ENCODE data around the gene NUDT5. TPM values are rescaled to one million over a fixed set of nuclear protein-coding genes. Genes with fewer than 3 reads are reported as not detected.
A peak's percentile ranks its signal among the peaks of the same experiment; 100 is the strongest.
"Not testable (repeated sequence)": the region's sequence is repeated elsewhere in the genome, so short reads cannot be mapped to it uniquely, and the experiment has no call there.

NUDT5 gene
- 10 to 100 TPM; 39.6 to 81.6 (median 79.8) TPM for polyA plus RNA-seq (ENCODE audit: insufficient read length in 4 of 4)

DNA sequence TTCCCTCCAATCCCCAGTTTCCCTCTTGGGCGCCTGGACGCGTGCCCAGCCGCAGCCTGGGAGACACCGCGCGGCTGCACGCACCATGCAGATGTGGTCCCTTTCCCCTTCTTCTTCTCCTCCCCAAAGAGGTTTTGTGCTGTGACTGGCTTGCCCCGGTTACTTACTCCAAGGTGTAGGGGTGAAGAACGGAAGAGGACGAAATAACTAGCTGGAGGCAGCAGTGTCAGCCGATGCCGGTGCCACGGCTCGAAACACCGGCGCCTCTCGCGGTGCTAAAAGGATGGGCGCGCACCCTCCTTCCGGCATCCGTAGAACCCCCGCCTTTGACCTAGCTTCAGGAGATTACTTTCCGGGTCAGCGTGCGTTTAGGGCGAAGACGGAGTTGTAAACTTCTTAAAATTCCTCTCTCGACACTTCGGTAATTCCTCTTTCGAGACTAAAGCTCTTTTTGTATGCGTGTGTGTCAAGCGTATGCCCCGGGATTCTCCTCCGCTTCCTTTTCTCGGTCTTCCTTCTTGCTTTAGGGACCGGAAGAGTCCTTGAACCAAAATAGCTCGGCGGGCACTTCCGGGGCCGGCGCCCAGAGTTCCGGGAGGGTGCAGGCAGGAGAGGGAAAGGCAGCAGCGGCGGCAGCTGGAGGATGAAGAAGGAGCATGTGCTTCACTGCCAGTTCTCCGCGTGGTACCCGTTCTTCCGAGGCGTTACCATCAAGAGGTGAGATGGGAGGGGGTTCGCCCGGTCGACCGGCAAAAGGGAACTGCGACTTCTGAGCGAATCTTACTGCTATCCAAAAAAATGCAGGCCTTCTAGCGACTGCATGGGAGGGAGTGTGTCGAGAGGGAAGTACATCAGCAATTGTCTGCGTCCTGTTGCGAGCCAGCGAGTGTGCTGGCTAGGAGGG, at the start of gene NUDT5, which contains the start of gene CDC123:
TSS of gene NUDT5 (minus strand) at position 289 of the 904 bp plus-strand sequence. CDS start 9,600 bp downstream, outside the sequence.
TSS of gene CDC123 (plus strand) at position 586 of the 904 bp plus-strand sequence. CDS start at position 644, 58 bp downstream.
- peak; percentile 80 to 87 (median 84) for DNase-seq (ENCODE audit: low read depth in 4 of 4, low spot score in 3 of 4)

DNA sequence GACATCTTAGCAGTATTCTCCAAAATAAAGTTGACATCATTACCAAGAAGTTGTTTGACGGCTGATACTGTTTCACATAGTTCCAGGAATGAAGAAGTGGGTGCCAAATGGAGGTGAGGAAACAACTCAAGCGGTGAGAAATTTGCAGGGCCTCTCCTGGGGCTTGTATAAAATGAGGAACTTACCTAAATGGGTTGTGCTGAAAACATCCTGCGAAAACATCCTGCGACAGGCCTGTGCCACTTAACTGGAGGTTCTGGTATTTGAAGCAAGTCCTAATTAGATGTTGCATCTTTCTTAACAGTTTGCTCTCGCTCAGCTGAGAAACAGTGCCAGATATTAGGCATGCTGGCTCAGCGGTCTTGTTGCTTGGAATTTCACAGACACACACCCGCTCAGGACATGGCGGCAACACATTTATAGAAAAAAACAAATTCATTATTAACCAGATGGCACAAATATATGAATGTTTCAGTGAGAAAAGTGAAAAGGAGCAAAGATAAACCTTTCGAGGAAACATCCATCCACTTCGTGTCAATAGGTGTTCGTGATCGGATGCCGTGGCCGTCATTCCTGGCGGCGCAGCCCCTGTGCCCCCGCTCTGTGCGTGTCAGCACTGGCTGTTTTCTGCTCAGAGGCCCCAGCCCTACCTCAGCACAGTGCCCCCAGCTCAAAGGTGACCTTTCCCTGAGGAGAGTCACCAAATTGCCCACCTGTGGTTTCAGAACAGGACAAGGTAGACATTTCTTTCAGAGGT, 48.4 kb upstream of the NUDT5 start:
- DNase-seq (ENCODE audit: low read depth in 4 of 4, low spot score in 3 of 4), result no peak

GRCh38 chr10:12241810-12242529, 46.3 kb upstream of the NUDT5 start:
- no peak for DNase-seq (ENCODE audit: low read depth in 4 of 4, low spot score in 3 of 4)

- DNase-seq (ENCODE audit: low read depth in 4 of 4, low spot score in 3 of 4), result no peak
Measured at GRCh38 chr10:12238821-12239220, 43.1 kb upstream of the NUDT5 start.

DNA sequence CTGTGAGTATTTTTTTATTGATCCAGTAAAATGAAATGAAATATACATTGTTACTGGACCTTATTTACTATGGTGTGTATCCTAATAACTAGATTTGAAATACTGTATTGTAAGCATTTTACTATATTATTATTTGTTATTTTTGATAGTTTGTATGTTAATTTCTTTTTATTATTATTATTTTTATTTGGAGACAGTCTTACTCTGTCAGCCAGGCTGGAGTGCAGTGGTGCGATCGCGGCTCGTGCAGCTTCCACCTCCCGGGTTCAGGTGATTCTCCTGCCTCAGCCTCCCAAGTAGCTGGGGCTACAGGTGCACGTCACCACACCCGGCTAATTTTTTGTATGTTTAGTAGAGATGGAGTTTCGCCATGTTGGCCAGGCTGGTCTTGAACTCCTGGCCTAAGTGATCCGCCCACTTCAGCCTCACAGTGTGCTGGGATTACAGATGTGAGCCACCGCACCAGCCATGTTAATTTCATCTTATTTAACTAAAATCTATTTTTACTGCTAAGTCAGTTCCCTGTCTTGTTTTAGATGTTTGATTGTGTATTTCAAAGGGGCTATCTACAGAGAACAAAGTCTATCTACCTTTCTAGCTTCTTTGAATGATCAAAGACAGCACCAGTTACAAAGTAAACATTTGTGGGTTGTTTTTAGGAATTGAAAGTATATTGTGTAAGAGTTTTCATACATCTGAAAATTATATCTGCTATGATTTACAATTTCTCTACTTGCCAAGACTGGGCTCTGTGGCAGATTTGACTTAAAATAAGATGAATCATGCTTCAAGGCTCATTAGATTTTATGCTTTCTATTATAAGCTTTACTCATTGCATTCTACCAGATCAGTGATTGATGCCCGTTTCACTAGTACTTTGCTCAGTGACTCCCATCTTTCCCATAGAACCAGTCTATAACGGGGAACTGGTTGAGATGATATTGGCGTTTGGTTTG, 41.9 kb upstream of the NUDT5 start:
- DNase-seq (ENCODE audit: low read depth in 4 of 4, low spot score in 3 of 4), result no peak

DNA sequence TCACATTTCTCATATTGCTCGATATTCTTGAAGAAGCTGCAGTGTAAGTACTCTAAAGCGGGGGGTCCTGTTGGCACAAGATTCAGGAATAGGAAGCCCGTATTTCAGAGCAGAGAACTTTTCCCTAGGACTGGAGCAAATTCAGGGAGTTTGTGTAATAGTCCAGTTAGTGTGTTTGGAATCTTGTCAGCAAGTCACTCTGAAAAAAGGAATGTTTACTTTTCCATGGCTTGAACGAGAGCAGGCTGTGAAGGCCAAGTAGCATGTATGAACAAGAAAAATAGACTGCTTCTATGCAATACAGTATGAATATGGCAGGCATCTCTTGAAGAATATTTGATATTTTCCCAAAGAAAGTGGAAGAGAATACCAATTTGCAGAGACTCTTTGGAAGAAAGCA, 40.1 kb upstream of the NUDT5 start:
- no peak for DNase-seq (ENCODE audit: low read depth in 4 of 4, low spot score in 3 of 4)

DNA sequence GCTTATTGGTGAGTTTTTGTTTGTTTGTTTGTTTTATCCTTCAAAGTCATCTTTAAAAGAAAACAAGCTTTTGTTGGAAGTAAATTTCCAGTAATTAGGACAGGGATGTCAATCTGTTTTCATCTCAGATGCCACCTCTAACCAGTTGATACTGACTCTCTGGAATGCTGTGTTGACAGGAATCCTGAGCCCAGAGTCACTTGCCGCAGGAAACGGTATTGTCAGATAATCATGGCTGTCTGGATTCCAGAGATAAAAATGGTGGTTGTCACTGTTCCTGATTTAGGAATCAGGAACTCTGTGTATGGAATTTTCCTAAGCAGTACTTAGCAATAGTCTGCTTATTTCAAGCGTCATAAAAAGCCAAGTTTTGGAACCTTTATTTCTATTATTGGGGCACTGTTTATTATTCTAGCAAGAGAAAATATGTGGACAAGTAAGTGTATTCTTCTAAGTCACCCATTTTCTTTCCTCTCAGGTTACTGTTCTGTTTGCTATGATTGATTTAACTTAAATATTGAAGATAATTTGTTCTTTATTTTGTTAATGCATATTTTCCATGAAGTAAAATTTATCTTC, 39.5 kb upstream of the NUDT5 start:
- no peak for DNase-seq (ENCODE audit: low read depth in 4 of 4, low spot score in 3 of 4)

DNA sequence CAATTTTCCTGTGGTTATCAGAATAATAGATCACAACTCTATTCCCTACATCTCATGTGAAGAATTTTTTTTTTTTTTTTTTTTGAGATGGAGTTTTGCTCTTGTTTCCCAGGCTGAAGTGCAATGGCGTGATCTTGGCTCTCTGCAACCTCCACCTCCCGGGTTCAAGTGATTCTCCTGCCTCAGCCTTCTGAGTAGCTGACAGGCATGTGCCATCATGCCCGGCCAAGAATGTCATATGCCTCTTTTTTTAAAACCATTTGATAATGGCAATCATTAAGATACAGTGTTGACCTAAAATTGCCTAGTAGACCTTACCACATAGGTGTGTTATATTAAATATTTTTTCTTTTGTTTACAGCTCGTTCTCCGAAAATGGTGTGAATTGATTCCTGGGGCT, 39.0 kb upstream of the NUDT5 start:
- DNase-seq (ENCODE audit: low read depth in 4 of 4, low spot score in 3 of 4), result not testable (repeated sequence)

- no peak for DNase-seq (ENCODE audit: low read depth in 4 of 4, low spot score in 3 of 4)
Measured at GRCh38 chr10:12228851-12229250, 33.2 kb upstream of the NUDT5 start.

GRCh38 chr10:12226438-12226837, 30.7 kb upstream of the NUDT5 start:
- not testable (repeated sequence) for DNase-seq (ENCODE audit: low read depth in 4 of 4, low spot score in 3 of 4)

DNA sequence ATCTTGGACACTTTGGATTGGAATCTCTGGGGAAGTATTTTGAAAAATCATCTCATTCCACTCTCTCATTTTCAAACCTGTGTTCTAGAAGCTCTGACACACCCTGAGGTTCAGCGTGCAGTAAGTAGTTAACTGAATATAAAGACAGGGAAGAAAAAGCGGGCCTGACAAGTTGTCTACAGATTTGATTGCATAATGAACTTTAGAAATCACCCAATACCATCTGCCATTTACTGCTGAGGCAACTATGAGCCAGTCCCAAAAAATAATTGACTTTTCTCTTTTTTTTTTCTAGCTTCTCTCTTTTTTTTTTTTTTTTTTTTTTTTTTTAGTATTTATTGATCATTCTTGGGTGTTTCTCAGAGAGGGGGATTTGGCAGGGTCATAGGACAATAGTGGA, 29.8 kb upstream of the NUDT5 start:
- no peak for DNase-seq (ENCODE audit: low read depth in 4 of 4, low spot score in 3 of 4)

DNA sequence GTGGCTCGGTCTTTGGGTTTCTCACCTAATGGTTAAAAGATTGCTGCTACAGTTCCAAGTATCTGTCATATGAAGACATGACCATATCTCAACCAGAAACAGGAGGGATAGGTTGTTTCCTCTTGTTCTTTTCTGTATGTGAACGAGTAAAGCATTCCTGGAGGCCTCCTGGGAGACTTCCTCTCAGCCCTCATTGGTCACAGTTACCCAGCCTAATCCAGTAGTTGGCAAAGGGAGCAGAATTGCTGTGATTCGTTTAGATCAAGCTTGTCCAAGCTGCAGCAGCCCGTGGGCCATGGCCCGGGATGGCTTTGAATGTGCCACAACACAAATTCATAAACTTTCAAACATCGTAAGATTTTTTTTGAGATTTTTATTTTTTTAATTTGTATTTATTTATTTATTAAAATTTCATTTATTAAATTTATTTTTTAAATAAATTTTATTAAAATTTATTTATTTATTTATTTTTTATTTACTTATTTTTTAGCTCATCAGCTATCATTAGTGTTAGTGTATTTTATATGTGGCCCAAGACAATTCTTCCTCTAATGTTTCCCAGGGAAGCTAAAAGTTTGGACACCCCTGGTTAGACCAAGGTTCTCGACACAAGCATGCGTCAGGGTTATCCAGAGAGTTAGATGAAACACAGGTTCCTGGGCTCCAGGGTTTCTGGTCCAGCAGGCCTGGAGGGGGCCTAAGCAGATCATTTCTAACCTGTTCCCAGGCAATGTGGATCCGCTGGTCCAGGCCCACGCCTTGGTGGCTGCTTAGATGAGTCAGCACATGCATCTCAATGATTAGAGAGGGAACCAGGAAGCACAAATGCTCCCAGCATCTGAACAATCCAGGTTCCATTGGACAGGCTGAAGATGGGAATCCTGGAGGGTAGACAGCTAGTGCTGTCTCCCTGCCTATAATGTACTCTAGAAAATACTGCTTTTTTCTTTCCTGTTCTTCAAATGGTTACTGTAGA, 25.9 kb upstream of the NUDT5 start:
- no peak for DNase-seq (ENCODE audit: low read depth in 4 of 4, low spot score in 3 of 4)

- no peak for DNase-seq (ENCODE audit: low read depth in 4 of 4, low spot score in 3 of 4)
Measured at GRCh38 chr10:12218991-12219390, 23.3 kb upstream of the NUDT5 start.

DNA sequence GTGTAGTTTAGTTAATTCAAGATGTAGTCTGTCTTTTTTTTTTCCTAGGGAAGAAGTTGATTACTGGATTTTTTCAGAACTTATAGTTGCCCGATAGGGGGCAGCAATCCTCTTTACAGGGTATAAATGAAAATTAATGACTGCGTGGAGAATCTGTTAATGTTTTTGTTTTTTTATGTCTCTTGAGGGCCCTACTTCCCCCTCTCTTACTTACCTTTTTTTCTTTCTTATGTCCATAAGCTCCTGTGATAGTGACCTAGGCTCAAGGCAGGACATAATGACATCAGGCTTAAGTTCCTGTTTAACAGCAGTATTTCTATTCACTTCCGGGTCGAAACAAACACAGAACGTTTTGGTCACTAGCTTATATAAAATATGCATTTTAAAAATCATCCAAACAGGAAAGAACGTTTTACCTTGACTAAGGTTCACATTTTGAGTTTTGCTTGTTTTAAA, 19.1 kb upstream of the NUDT5 start:
- DNase-seq (ENCODE audit: low read depth in 4 of 4, low spot score in 3 of 4), result peak in 1 of 4 donors; percentile 26

DNA sequence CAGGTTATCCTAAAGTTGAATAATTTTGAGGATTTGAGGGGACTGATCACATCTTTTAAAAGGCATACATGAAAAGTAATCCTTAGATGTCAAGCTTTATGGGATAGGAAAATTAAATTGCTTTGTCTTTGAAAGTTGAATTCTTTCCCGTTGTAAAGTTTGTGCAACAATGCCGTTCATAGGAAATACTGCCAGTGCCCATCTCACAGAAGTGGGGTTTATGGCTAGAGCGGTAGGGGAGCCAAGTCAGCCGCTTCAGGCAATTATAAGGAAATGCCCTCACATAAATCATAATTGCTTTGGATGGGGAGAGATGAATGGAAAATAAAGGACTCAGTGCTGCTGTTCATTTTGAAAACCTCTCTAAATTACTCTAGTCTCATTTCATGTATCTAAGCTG, 18.4 kb upstream of the NUDT5 start:
- DNase-seq (ENCODE audit: low read depth in 4 of 4, low spot score in 3 of 4), result no peak

DNA sequence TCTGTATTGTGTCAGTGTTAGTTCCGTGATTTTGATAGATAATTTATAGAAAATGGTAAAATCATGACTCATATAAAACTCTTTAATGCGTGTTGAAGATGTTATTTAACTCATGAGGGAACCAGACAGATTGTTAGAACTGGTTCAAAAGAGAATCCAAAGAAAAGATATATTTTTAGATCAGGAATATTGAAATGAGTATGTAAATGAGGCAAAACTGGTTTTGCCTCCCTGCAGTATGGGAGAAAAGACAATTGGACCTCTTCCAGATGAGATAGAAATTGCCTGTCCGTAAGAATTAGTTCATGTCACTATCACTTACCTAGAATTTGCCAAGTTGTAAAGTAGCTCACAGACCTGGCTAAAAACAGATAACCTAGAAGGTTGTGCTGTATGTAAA, 17.9 kb upstream of the NUDT5 start:
- no peak for DNase-seq (ENCODE audit: low read depth in 4 of 4, low spot score in 3 of 4)

DNA sequence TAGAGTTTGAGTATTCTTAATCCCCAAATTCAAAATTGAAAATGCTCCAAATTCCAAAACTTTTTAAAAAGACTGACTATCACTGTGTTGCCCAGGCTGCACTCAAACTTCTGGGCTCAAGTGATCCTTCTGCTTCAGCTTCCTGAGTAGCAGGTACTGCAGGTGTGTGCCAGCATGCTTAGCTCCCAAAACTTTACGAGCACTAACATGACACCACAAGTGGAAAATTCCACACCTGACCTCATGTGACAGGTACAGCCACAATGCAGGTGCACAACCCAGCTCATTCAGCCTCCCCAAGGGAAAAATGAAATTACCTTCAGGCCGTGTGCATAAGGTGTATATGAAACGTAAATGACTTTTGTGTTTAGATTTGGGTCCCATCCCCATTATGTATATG, 16.8 kb upstream of the NUDT5 start:
- DNase-seq (ENCODE audit: low read depth in 4 of 4, low spot score in 3 of 4), result no peak

- DNase-seq (ENCODE audit: low read depth in 4 of 4, low spot score in 3 of 4), result no peak
Measured at GRCh38 chr10:12208460-12208859, 12.8 kb upstream of the NUDT5 start.
